ENCODE data around the gene HID1. TPM values are rescaled to one million over a fixed set of nuclear protein-coding genes. Genes with fewer than 3 reads are reported as not detected.
"Not testable (repeated sequence)": the region's sequence is repeated elsewhere in the genome, so short reads cannot be mapped to it uniquely, and the experiment has no call there.

The HID1 gene
- total and polyA plus RNA-seq, 2 donors from 2014 or later, result 13.6 to 32.6 TPM

DNA sequence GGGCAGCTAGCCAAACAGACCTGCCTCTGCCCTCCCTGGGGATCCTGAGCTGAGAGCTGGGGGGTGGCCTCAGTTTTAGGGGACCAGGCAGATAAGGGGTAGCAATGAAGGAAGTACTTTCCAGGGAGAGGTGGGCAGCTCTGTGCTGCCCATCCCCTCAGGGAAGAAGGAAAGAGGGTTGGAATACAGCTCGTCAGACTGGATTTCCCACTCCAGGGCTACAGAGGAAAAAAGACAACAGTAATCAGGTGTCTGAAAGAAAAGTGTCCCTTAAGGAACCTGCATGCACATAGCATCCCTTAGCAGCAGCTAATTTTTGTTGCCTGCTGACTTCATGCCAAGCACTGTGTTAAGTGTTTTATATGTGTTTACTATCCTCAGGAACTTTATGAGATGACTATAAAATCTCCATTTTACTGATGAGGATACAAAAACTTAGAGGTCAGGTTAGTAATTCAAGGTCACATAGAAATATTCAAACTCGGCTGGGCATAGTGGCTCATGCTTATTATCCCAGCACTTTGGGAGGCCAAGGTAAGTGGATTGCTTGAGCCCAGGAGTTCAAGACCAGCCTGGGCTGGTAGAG, 36.7 kb upstream of the HID1 start:
- FAIRE-seq (no peak), DNase-seq (no peak)
- H3K9ac ChIP-seq (ENCODE audit: low read length in 3 of 3), result no peak overlapping the region
- no peak overlapping the region for H3K4me3 ChIP-seq (ENCODE audit: low read length in 3 of 3)
- peaks cover 4 to 16% (median 9%) of the 10 kb centered on the region in 3 donors for H3K4me1 ChIP-seq (ENCODE audit: control insufficient read depth in 2 of 3, insufficient read depth in 2 of 3, low read depth in 1 of 3, low read length in 3 of 3)
- TF ChIP-seq, protein P1, sequence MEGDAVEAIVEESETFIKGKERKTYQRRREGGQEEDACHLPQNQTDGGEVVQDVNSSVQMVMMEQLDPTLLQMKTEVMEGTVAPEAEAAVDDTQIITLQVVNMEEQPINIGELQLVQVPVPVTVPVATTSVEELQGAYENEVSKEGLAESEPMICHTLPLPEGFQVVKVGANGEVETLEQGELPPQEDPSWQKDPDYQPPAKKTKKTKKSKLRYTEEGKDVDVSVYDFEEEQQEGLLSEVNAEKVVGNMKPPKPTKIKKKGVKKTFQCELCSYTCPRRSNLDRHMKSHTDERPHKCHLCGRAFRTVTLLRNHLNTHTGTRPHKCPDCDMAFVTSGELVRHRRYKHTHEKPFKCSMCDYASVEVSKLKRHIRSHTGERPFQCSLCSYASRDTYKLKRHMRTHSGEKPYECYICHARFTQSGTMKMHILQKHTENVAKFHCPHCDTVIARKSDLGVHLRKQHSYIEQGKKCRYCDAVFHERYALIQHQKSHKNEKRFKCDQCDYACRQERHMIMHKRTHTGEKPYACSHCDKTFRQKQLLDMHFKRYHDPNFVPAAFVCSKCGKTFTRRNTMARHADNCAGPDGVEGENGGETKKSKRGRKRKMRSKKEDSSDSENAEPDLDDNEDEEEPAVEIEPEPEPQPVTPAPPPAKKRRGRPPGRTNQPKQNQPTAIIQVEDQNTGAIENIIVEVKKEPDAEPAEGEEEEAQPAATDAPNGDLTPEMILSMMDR (IDR thresholded peaks at IDR 0.05; ENCODE audit: borderline replicate concordance, extremely low read depth, insufficient read depth), result no peak
- no peaks in the 10 kb centered on the region for H3K27me3 ChIP-seq (ENCODE audit: control insufficient read depth, insufficient read depth, low read length)
- intact Hi-C loops (cut with DNase I), result no loop called here
- no peak overlapping the region for H3K27ac ChIP-seq (ENCODE audit: low read depth in 2 of 2, low read length in 2 of 2)
- no peaks in the 10 kb centered on the region for H3K9me3 ChIP-seq (ENCODE audit: control insufficient read depth in 2 of 3, insufficient read depth in 1 of 3, low read length in 3 of 3)
- no peaks in the 10 kb centered on the region for H3K36me3 ChIP-seq (ENCODE audit: control insufficient read depth in 2 of 3, insufficient read depth in 3 of 3, low read length in 3 of 3)

GRCh38 chr17:75008373-75008772, 35.8 kb upstream of the HID1 start:
- Histone ChIP-seq H3K9me3 (ENCODE audit: control insufficient read depth in 2 of 3, insufficient read depth in 1 of 3, low read length in 3 of 3) (no peaks in the 10 kb centered on the region), H3K36me3 (ENCODE audit: control insufficient read depth in 2 of 3, insufficient read depth in 3 of 3, low read length in 3 of 3) (no peaks in the 10 kb centered on the region), H3K4me3 (ENCODE audit: low read length in 3 of 3) (no peak overlapping the region), H3K4me1 (ENCODE audit: control insufficient read depth in 2 of 3, insufficient read depth in 2 of 3, low read depth in 1 of 3, low read length in 3 of 3) (peaks cover under 1 to 13% (median 4%) of the 10 kb centered on the region in 3 donors), H3K9ac (ENCODE audit: low read length in 3 of 3) (no peak overlapping the region), H3K27ac (ENCODE audit: low read depth in 2 of 2, low read length in 2 of 2) (no peak overlapping the region), H3K27me3 (ENCODE audit: control insufficient read depth, insufficient read depth, low read length) (no peaks in the 10 kb centered on the region)
- TF ChIP-seq, protein P1 (IDR thresholded peaks at IDR 0.05; ENCODE audit: borderline replicate concordance, extremely low read depth, insufficient read depth), result no peak
- intact Hi-C loops (cut with DNase I), result no loop called here
- DNase-seq (no peak), FAIRE-seq (no peak)

- Histone ChIP-seq H3K36me3 (ENCODE audit: control insufficient read depth in 2 of 3, insufficient read depth in 3 of 3, low read length in 3 of 3) (peaks cover 0 to 4% (median 1%) of the 10 kb centered on the region in 3 donors), H3K4me3 (ENCODE audit: low read length in 3 of 3) (no peak overlapping the region), H3K27me3 (ENCODE audit: control insufficient read depth, insufficient read depth, low read length) (no peaks in the 10 kb centered on the region), H3K9me3 (ENCODE audit: control insufficient read depth in 2 of 3, insufficient read depth in 1 of 3, low read length in 3 of 3) (no peaks in the 10 kb centered on the region), H3K9ac (ENCODE audit: low read length in 3 of 3) (no peak overlapping the region), H3K27ac (ENCODE audit: low read depth in 2 of 2, low read length in 2 of 2) (no peak overlapping the region), H3K4me1 (ENCODE audit: control insufficient read depth in 2 of 3, insufficient read depth in 2 of 3, low read depth in 1 of 3, low read length in 3 of 3) (peaks cover 0 to 4% (median 0%) of the 10 kb centered on the region in 3 donors)
- DNase-seq (no peak), FAIRE-seq (no peak)
- TF ChIP-seq, protein P1 (IDR thresholded peaks at IDR 0.05; ENCODE audit: borderline replicate concordance, extremely low read depth, insufficient read depth), result no peak
- intact Hi-C loops (cut with DNase I), result no loop called here
Measured at GRCh38 chr17:75006653-75007052, 34.1 kb upstream of the HID1 start.

- H3K4me1 ChIP-seq (ENCODE audit: control insufficient read depth in 2 of 3, insufficient read depth in 2 of 3, low read depth in 1 of 3, low read length in 3 of 3); FAIRE-seq; H3K27ac ChIP-seq (ENCODE audit: low read depth in 2 of 2, low read length in 2 of 2); H3K36me3 ChIP-seq (ENCODE audit: control insufficient read depth in 2 of 3, insufficient read depth in 3 of 3, low read length in 3 of 3); H3K27me3 ChIP-seq (ENCODE audit: control insufficient read depth, insufficient read depth, low read length); H3K9me3 ChIP-seq (ENCODE audit: control insufficient read depth in 2 of 3, insufficient read depth in 1 of 3, low read length in 3 of 3); H3K4me3 ChIP-seq (ENCODE audit: low read length in 3 of 3); intact Hi-C loops (cut with DNase I); DNase-seq; H3K9ac ChIP-seq (ENCODE audit: low read length in 3 of 3): not testable (repeated sequence)
Measured at GRCh38 chr17:75006084-75006483, 33.5 kb upstream of the HID1 start.

All from kidney (tissue), 14 donors.